Stimulated activated CD4-positive, alpha-beta T cell treated with anti-CD3 and anti-CD28 coated beads, Interleukin-4, amount 100 ng/mL, for 4 hours (primary cell): ENCODE measurements around the gene TCL1A.
"Not testable (repeated sequence)": the region's sequence is repeated elsewhere in the genome, so short reads cannot be mapped to it uniquely, and the experiment has no call there.

Source experiments
- DNase-seq, 2 experiments: peaks; one replicate each; pipeline ENCODE4 v3.0.0-alpha.2; 2020

Gene TCL1A, protein sequence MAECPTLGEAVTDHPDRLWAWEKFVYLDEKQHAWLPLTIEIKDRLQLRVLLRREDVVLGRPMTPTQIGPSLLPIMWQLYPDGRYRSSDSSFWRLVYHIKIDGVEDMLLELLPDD

DNA sequence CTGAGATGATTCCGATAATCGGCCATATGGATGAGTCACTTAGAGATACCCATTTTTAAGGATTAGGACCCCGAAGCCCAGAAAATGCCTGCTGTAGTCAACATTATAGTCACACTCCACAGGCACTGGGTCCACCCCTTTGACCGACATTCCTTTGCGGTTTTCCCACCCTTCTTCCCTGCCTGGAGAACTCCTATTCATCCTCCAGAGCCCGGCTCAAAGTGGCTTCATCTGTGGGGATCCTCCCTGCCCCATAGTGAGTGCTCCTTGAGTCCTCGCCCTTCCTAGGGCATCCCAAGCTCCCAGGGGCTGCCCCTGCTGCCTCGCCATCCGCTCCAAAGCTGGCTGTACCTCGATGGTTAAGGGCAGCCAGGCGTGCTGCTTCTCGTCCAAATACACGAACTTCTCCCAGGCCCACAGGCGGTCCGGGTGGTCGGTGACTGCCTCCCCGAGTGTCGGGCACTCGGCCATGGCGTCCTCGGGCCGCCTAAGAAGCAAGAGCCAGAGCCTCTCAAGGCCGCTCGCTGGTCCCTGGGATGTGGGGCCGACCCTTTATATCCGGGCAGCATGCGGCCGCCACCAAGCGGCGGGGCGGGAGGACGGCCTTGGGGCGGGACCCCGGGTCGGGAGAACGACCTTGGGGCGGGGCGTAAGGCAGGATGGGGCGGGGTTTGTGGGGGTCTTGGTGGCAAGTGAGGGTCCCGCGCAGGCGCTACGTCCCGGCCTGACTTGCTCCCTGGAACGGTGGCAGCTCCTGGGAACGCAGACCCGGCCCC lies at the start of gene TCL1A:
TCL1A (minus strand) TSS at position 530 of the 776 bp plus-strand sequence; CDS start at position 471, 59 bp downstream.
- DNase-seq = no peak

DNA sequence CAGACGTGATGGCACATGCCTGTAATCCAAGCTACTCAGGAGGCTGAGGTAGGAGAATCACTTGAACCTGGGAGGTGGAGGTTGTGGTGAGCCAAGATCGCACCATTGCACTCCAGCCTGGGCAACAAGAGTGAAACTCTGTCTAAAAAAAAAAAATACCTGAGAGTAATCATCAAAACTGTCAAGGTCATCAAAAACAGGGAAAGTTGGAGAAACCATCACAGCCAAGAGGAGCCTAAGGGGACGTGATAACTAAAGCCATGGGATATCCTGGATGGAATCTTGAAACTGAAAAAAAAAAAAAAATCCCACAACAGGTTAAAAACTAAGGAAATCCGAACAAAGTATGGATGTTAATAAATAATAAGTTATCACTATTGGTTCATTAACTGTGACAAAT lies 49.1 kb upstream of the TCL1A start:
- not testable (repeated sequence) for DNase-seq

DNA sequence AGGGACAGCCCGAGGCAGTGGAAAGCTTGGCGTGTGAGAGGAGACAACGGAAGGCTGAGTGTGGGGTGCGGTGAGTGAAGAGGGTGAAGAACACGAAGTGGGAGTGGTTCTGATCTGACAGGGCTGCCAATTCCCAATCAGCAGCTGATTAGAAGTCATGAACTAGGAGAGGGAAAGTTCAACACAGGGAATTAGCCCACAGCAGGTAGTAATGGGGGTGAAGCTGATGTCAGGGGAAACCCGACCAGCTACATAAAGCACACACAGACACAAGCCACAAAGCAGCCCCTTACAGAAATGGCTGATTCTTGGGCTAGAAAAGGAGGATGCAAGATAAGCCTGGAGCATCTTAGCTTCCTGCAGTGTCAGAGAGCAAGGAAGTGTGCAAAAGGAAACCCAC lies 47.5 kb upstream of the TCL1A start:
- no peak for DNase-seq

DNA sequence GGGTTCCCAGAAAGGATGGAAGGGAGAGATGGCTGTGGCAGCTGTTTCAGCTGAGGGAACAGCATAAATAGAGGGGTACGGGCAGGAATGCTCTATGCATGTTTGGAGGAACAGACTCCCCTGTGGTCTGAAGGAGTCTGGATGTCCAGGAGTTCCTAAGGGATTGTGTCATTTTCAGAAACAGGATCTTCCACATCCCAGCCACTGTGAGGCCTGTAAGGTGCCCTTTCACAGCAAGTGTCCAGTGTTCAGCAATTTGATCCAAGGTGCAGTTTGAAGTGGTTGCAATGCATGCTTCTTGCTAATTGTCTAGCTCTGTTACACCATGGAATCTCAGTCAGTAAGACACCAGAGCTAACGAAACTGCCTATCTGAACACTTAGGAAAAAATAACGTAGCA lies 46.7 kb upstream of the TCL1A start:
- DNase-seq = no peak

DNA sequence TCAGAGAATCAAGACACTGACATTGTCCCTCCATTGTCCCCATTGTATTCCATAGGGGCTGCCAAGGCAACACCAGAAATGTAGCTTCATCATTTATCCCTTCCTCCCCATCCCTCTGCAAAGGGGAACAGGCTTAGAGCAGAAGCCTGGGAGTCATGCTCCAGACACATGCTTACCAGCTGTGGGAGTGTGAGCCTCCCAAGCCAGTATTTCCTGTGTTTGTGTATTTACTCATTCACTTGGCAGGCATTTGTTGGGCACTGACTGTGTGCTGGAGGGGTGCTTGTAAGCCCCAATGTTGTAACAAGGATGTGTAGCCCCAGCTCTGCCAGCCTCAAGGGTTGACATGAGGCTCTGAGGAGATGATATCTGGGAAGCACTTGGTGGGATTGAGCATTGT lies 46.0 kb upstream of the TCL1A start:
- DNase-seq = no peak

DNA sequence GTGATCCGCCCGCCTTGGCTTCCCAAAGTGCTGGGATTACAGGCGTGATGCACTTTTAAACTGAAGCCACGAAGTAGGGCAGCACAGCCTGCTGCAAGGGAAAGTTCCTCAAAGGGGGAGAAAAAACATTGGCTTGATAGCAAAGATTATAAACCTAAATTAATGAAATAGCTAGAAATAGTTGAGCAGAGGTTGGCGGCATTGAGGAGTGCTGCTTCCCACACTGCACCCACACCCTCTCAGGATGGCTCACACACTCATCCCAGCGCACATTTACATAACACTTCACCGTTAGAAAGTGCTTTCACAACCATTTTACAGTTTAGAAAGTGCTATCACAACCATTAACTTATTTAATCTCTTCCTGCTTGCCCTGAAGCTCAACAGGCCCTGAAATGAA lies 44.4 kb upstream of the TCL1A start:
- DNase-seq = no peak

DNA sequence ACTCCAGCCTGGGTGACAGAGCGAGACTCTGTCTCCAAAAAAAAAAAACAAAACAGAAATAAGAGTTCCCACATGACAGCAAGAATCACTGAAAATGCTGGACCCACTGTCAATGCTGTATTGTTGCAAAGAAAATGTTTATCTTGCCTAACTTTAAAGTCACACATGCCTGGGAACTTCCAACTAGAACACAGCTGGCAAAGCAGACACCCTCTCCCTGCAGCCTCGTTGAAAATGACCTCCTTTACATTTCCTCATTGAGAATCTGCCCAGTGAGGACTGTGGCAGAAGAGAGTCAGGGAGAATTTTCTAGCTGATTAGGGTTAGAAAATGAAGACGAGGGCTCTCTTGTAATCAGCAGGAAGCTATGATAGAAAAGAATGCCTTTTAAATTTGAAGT lies 42.8 kb upstream of the TCL1A start:
- DNase-seq = no peak

DNA sequence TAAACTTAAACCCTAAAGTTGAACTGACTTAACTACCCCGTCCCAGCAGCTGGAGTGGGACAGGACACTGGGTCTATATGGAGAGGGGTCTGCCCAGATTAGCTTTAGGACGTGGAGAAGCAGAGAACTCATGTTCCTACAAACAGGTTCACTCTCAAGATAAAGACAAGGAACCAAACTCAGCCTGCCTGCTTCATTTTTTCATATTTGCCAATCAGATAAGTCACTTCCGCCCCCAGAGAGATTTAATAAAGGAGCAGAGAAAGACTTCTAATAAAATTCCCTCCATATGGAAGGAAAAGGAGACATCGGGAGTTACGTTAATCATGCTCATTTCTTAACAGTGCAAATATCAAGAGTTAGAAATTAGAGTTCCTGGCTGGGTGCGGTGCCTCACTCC lies 42.2 kb upstream of the TCL1A start:
- DNase-seq = no peak

DNA sequence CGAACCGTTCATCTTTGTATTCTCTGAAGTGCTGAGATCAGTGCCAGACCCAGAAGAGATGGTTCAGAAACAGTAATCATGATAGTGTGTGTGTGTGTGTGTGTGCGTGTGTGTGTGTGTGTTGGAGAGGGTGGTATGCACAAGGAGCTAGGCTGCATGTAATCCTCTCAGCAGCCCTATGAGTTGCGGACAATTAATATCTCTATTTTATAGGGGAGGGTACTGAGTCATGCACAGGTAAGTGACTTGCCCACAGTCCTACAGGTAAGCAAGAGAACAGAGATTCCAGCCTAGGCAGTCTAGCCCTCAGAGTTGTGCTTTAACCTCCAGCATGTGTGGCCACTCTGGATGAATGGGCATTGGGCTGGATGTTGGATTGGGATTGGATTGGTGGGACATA lies 27.9 kb upstream of the TCL1A start:
- no peak for DNase-seq

DNA sequence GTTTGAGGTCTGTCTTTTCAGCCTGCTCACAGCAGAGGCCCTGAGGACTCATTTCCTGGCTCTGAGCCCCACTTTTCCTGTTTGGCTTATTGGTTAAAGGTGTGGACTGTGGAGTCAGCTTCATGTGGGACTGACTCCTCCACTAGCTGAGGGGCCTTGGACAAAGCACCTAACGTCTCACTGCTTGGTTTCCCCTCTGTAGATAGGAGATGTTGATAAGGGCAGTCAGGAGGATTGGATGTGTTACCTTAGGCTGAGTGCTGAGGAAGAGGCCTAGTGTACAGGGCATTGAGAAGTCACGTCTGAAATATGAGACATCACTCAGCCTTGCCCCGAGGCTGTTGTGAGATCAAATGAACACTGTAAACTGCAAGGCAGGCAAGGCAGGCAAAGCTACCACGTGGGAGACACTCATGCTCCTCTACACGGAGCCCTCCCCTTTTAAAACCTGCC lies 27.1 kb upstream of the TCL1A start:
- DNase-seq = no peak

DNA sequence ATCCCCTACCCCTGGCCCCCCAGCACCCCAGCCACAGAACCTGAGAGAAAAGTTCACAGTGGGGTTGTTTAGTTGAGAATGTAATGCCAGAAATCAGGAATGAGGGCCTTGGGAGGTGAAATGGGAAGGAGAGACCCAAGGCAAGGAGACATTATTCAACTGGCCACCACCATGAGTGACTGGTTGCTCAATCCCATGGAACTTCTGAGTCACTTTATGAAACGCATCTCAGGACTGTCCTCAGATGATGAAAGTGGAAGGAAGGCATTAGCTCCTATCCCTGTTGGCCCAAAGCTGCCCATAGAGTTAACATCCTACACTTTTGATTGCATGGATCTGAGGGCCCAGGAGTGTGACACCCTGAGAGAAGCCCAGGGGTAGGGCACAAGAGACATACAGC lies 25.4 kb upstream of the TCL1A start:
- DNase-seq = no peak

DNA sequence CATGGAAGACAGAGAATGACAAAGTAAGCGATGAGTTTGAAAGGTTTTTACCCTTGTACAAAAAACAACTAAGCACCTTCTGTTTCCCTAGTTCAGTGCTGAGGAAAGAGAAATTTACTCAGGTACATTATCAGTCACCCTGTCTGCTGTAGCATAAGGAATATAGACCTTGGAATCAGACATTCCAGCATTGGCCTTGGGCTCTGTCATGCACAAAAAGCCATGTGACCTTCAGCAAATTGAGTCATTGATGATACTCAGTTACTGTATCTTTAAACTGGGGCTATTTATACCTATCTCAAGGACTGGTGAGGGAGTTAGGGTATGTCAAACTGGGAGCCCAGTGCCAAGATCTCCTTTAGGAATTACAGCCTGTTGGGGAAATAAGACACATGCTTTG lies 19.3 kb upstream of the TCL1A start:
- no peak for DNase-seq

DNA sequence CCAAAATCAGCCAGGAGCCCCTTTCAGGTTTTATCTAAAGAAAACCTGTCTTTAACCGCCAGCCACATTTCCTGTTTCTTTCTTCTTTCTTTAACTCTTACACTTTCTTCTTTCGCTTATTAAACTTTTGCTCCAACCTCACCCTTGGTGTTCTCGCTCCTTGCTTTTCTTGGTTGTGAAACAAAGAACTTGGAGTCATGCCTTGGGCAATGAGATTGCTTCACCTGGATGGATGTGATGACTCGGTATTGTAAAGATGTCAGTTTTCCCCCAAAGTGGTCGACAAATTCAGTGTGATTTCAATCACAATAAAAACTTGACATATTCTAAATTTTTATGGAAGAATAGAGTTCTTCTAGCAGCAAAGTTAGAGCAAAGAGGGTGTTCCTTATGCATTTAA lies 16.2 kb upstream of the TCL1A start:
- DNase-seq = no peak

DNA sequence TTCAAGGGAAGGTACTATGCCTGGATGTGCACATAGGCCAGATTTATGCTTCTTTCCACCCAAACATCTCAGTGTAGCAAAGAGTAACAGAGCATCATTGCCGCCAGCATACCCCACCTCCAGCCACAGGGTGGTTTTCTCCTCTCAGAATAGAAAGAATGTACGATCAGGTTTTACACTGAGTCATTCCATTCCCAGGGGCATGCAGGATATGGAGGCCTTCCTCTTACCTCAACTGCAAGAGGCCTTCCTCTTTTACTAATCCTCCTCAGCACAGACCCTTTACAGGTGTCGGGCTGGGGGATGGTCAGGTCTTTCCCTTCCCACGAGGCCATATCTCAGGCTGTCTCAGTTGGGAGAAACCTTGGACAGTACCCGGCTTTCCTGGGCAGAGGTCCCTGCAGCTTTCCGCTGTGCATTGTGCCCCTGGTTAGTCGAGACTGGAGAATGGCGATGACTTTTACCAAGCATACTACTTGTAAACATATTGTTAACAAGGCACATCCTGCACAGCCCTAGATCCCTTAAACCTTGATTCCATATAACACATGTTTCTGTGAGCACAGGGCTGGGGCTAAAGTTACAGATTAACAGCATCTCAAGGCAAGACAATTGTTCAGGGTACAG lies 15.6 kb upstream of the TCL1A start:
- not testable (repeated sequence) for DNase-seq

DNA sequence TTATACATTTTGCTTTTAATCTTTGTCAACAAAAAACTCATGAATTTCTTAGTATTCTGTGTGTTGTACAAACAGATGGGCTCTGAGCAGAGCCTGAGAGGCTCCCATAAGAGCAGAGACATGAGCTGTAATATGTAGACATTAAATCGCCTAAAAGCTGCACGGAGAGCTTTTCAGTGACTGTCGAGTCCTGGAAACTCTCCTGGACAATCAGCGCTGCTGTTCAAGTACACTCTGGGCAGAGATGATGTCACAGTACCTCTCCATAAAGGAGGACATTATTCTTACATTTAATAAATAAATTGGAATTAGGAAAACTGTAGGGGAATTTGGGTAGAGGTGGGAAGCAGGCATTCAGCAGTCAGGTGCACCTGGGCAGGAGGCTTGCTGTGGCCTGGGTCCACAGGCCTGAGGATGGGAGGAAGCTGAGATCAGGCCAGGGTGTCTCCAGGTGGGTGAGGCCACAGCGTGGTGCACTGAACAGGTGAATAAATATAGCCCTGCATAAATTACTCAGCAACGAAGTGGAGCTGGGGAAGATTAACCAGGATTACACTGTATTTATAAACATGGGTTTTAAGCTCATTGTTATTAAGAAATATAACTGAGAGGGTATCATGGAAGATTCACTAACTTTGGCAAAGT lies 13.3 kb upstream of the TCL1A start:
- no peak for DNase-seq

DNA sequence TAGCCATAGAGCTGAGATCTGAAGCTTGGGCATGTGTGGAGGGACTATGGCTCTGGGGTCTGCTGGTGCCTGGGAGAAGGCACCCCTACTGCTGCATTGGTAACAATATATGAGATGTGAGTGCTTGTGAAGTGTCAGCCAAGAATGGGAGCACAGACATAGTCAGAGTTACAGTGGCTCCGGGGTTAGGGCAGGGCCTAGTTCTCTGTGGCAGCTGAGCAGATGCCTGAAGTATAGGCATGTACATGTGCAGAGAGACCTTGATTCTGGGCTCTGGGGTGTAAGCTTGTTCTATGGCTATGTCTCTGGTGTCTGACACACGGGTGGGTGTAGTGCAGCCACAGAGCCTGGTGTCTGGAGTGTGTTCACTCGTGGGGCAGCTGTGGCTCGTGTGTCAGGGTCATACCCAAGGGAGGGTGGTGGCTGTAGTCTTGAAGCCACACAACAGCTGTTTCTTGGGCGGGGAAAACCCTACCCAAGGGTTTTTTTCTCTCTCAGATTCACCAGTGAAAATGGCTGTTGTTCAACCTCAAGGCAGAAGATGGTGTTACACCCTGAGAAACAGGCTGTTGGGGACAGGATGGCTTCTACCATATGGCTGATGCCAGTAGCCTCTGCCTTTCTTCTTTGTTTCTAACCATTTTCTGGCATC lies 11.9 kb upstream of the TCL1A start:
- DNase-seq = no peak

DNA sequence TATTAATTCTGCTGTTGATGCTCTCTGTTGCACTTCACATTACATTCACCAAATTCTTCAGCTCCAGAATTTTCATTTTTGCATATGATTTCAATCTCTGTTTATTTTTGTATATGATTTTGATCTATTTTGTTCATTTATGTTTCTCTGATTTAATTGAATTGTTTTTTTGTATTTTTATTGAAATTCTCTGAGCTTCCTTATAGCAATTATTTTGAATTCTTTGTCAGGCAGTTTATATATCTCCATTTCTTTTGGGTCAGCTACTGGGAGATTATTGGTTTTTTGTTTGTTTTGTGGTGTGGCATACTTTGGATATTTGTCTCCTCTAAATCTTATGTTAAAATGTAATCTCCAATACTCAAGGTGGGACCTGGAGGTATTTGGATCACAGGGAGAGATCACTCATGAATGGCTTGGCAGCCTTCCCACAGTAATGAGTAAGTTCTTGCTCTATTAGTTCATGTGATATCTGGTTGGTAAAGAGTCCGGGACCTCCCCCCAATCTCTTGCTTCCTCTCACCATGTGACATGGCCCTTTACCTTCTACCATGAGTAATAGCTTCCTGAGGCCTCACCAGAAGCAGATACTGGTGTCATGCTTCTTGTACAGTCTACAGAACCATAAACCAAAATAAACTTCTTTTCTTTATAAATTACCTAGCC lies 8.7 kb upstream of the TCL1A start:
- DNase-seq = no peak

DNA sequence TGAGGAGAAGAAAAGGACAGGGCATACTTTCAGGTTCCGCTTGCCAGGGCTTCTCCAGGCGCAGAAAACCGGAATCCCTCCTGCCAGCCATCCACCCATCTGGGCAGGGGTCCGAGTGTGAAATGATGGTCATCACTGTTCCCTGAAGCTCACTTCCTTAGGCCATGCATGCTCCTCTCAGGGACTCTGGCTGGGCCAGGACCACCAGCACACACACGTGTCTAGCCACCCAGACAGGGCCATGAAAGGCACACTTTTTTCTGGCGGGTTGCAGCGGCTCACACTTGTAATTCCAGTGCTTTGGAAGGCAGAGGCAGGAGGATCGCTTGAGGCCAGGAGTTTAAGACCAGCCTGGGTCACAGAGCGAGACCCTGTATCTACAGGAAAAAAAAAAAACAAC lies 1.5 kb downstream of the TCL1A start:
- DNase-seq = no peak

DNA sequence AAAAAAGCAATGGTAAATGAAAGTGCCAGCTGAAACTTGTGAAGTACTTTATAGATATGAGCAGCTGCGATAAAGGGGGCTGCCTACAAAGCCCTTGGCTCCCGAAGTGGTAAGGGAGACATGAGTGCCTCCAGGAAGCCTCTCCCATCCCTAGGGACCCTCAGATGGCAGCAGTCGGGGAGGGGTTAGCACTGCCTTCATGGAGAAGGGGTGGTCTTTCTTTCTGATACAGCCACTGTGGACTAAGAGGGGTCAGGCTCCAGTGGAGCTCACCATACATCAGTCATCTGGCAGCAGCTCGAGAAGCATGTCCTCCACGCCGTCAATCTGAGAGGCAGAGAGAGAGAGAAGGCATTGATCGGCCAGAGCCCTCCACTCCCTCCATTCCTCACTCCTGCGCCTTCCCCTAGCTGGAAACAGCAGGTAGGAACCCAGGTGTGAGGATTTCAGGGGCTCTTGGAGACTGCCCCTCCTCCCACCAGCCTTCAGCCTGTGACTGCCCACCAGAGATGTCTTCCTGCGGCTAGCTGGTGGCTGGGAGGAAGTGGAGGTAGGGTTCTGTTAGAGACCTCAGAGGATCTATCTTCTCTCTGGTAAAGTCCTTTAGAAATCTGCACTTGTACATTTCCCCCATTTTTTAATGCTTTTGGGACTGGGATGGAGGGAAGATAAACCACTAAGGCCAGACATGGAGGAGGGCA lies 2.3 kb downstream of the TCL1A start:
- no peak for DNase-seq

DNA sequence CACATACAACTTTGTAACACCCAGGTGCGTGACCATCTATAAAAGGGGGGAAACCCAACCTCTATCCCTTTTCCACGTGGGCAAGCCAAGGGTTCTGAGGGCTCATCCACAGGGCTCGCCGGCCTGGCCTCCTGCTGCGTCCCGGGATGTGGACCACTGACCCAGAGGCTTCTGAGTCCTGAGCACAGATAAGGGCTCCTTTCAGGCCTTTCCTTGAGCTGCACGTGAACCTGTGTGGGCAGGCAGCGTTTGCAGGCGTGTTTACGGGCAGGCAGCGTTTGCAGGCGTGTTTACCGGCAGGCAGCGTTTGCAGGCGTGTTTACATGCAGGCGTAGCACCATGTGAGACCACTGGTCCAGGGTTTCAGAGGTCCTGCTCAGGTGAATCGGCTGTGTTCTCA lies 3.8 kb downstream of the TCL1A start:
- DNase-seq = no peak

DNA sequence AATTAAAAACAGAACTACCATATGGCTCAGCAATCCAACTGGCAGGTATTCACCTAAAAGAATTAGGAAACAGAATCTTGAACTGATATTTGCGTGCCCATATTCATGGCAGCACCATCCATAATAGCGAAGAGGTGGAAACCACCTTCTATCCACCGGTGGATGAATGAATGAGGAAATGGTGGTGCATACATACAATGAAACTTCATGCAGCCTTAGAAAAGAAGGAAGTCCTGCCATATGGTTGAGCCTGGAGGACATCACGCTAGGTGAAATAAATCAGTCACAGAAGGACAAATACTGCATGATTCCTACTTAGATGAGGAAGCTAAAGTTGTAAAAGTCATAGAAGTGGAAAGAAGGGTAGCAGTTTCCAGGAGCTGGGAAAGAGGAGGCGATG lies 6.6 kb downstream of the TCL1A start:
- DNase-seq = no peak

DNA sequence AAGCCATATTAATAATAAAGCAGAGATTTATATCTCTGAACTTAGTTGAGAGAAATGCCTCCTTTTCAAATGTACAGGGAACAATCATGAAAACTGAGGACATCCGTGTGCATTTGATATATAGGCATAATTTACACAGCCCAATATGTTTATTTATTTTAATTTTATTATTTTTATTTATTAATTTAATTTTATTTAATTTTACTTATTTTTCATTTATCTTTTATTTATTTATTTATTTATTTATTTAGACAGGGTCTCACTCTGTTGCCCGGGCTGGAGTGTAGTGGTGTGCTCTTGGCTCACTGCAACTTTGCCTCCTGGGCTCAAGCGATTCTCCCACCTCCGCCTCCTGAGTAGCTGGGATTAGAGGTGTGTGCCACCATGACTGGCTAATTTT lies 8.4 kb downstream of the TCL1A start:
- no peak for DNase-seq
